NCI-H128 (cell line): Measurements from ENCODE around the gene CLDN16.

Experiments
- DNase-seq: peaks from one replicate; lab custom pipeline; 2025; ENCODE audit not compliant: unreplicated experiment; lab: John Stamatoyannopoulos, UW

Gene CLDN16

GRCh38 chr3:190387578-190388213, at the start of gene CLDN16:
TSS of gene CLDN16 (plus strand) at chr3:190388163. CDS start at chr3:190388330, 167 bp downstream.
- DNase-seq: no peak

GRCh38 chr3:190338717-190339116, 49.2 kb upstream of the CLDN16 start:
- DNase-seq: no peak

- DNase-seq: no peak
These were observed 48.8 kb upstream of the CLDN16 start for GRCh38 chr3:190339130-190339529.

GRCh38 chr3:190340071-190340470, 47.9 kb upstream of the CLDN16 start:
- DNase-seq: no peak

- no peak for DNase-seq
These were observed 42.7 kb upstream of the CLDN16 start for GRCh38 chr3:190345027-190345821.

GRCh38 chr3:190345878-190346277, 42.1 kb upstream of the CLDN16 start:
- DNase-seq: no peak

- no peak for DNase-seq
These were observed 41.4 kb upstream of the CLDN16 start for GRCh38 chr3:190346541-190346940.

- no peak for DNase-seq
These were observed 35.0 kb upstream of the CLDN16 start for GRCh38 chr3:190352861-190353457.

- DNase-seq: no peak
These were observed 31.7 kb upstream of the CLDN16 start for GRCh38 chr3:190356246-190356645.

GRCh38 chr3:190357468-190357867, 30.5 kb upstream of the CLDN16 start:
- no peak for DNase-seq

GRCh38 chr3:190359813-190360212, 28.1 kb upstream of the CLDN16 start:
- no peak for DNase-seq

GRCh38 chr3:190360228-190360627, 27.7 kb upstream of the CLDN16 start:
- DNase-seq: no peak

GRCh38 chr3:190361791-190362190, 26.2 kb upstream of the CLDN16 start:
- DNase-seq: no peak

GRCh38 chr3:190362258-190362657, 25.7 kb upstream of the CLDN16 start:
- no peak for DNase-seq

- DNase-seq: no peak
These were observed 21.8 kb upstream of the CLDN16 start for GRCh38 chr3:190366133-190366532.

GRCh38 chr3:190368881-190369280, 19.1 kb upstream of the CLDN16 start:
- DNase-seq: no peak

- DNase-seq: no peak
These were observed 18.2 kb upstream of the CLDN16 start for GRCh38 chr3:190369668-190370295.

- no peak for DNase-seq
These were observed 17.6 kb upstream of the CLDN16 start for GRCh38 chr3:190370369-190370768.

- no peak for DNase-seq
These were observed 16.8 kb upstream of the CLDN16 start for GRCh38 chr3:190371152-190371551.

GRCh38 chr3:190375246-190375645, 12.7 kb upstream of the CLDN16 start:
- DNase-seq: no peak

- DNase-seq: no peak
These were observed 12.3 kb upstream of the CLDN16 start for GRCh38 chr3:190375671-190376070.
